SK-N-MC (cell line): ENCODE data around the gene TMC1.

Source experiments
- EZH2 ChIP-seq: fragments of 200-600 bp; sonication (generic); IDR thresholded peaks from one replicate; pipeline ENCODE4 v1.6.1; 2017; ENCODE audit warnings: antibody characterized with exemption
- POLR2AphosphoS5 ChIP-seq: IDR thresholded peaks from 2 replicates; pipeline ENCODE4 v1.6.1; 2012; ENCODE audit warnings: mild to moderate bottlenecking, low read depth, low read length, borderline replicate concordance

GRCh38 chr9:72687331-72687730 lies 165.9 kb downstream of the TMC1 start:
- TF ChIP-seq POLR2AphosphoS5: no peak
- TF ChIP-seq EZH2: no peak
